Motor neuron (in vitro differentiated cells): ENCODE data around the gene KCNC3. TPM values are rescaled to one million over a fixed set of nuclear protein-coding genes. Genes with fewer than 3 reads are reported as not detected.
A peak's percentile ranks its signal among the peaks of the same experiment; 100 is the strongest.
"Not testable (repeated sequence)": the region's sequence is repeated elsewhere in the genome, so short reads cannot be mapped to it uniquely, and the experiment has no call there.

Experiments
- ATAC-seq, 8 experiments: fragments of 200-7000 bp; cut with Tn5 transposase; replicated peaks in 6 of 8; 2 replicates each; pipeline ENCODE4 v1.8.0; 2021; ENCODE audit warnings: mild to moderate bottlenecking in 8 of 8, moderate library complexity in 8 of 8
- H3K27ac ChIP-seq, 2 donors: fragments of 250-450 bp; sonication (Bioruptor Pico); 2 replicates each; pipeline ENCODE4 v1.9.0; 2021; ENCODE audit warnings: antibody characterized with exemption in 2 of 2, mild to moderate bottlenecking in 2 of 2, moderate library complexity in 1 of 2
- H3K4me1 ChIP-seq, 2 donors: fragments of 250-450 bp; sonication (Bioruptor Pico); replicated peaks in 1 of 2; 2 replicates each; pipeline ENCODE4 v1.6.1; 2021; ENCODE audit warnings: antibody characterized with exemption in 2 of 2, mild to moderate bottlenecking in 2 of 2, moderate library complexity in 1 of 2
- H3K4me3 ChIP-seq, 5 donors: fragments of 250-450 bp; sonication (Bioruptor Pico); 2 replicates each; pipeline ENCODE4 v1.9.0; 2021; ENCODE audit warnings: antibody characterized with exemption in 5 of 5, mild to moderate bottlenecking in 5 of 5, moderate library complexity in 4 of 5
- WGBS, 10 experiments: fragments of 450-650 bp; shearing (Covaris generic); methylation state at CpG; one replicate each; pipeline ENCODE4 v1.0.0; 2022; 5-methylcytosine and 5-hydroxymethylcytosine counted together
- in situ Hi-C, 9 experiments: fragments of 400-800 bp; cut with MboI; loops; one replicate each; pipeline ENCODE4 v1.15.0; 2021; ENCODE audit warnings: low sequenced_read_pairs in 9 of 9, low pct_unique_long_range_greater_than_20kb in 2 of 9; ENCODE audit not compliant: unreplicated experiment in 9 of 9
- total RNA-seq, 8 experiments: library from RNA; unstranded; fragments of 300-600 nt; gene quantifications; 2 replicates each; pipeline versions ENCODE4 v1.2.3 to v1.2.4, GENCODE V29; 2022

Gene KCNC3
- total RNA-seq, 8 experiments from 2014 or later: 0.13 to 2.6 (median 0.99) TPM

- no peaks in the 10 kb centered on the region for H3K4me1 ChIP-seq
- ATAC-seq: no peak
- in situ Hi-C loops: loop anchor here (10.0 to 25.0 kb wide), 7 partner anchors 99 to 574 kb away; partner anchors contain the start of genes ACP4 (in 6 of the 9) and KLK4 (in 2 of the 9)
- H3K4me3 ChIP-seq: no peak overlapping the region
- H3K27ac ChIP-seq: no peak overlapping the region
- WGBS, 10 experiments: 10 to 68% (median 42%) methylated on average over 2 to 9 of the region's 11 CpGs; no CpG with 5 or more reads in 1 of the 10 experiments
These were observed 33.7 kb upstream of the KCNC3 start for GRCh38 chr19:50362656-50363424.

- 62 to 100% (median 74%) methylated on average over 2 to 5 of the region's 7 CpGs; no CpG with 5 or more reads in 5 of the 10 experiments for WGBS, 10 experiments
- no peak for ATAC-seq
- H3K4me3 ChIP-seq: no peak overlapping the region
- no peak overlapping the region for H3K27ac ChIP-seq
- H3K4me1 ChIP-seq: peaks cover 0 to 2% of the 10 kb centered on the region in 2 donors
- in situ Hi-C loops: loop anchor here (10.0 to 25.0 kb wide), 7 partner anchors 100 to 575 kb away; partner anchors contain the start of genes ACP4 (in 6 of the 9) and KLK4 (in 2 of the 9)
These were observed 32.8 kb upstream of the KCNC3 start for GRCh38 chr19:50362030-50362412.

GRCh38 chr19:50361290-50362029, 32.3 kb upstream of the KCNC3 start:
- Histone ChIP-seq H3K4me3 (no peak overlapping the region), H3K27ac (no peak overlapping the region), H3K4me1 (peaks cover 0 to 2% of the 10 kb centered on the region in 2 donors)
- 42 to 100% (median 76%) methylated on average over 1 to 4 of the region's 7 CpGs; no CpG with 5 or more reads in 6 of the 10 experiments for WGBS, 10 experiments
- ATAC-seq: no peak
- in situ Hi-C loops: loop anchor here (10.0 to 25.0 kb wide), 7 partner anchors 101 to 576 kb away; partner anchors contain the start of genes ACP4 (in 6 of the 9) and KLK4 (in 2 of the 9)

GRCh38 chr19:50359328-50359818, 30.2 kb upstream of the KCNC3 start:
- WGBS, 10 experiments: 33 to 89% (median 70%) methylated on average over 1 to 5 of the region's 11 CpGs; no CpG with 5 or more reads in 7 of the 10 experiments
- Histone ChIP-seq H3K4me1 (peaks cover 0 to 2% of the 10 kb centered on the region in 2 donors), H3K4me3 (no peak overlapping the region), H3K27ac (no peak overlapping the region)
- ATAC-seq: no peak
- in situ Hi-C loops: loop anchor here in 8 of 9 experiments (25.0 kb wide), 5 partner anchors 103 to 578 kb away; partner anchors contain the start of genes ACP4 (in 5 of the 8) and KLK4 (in 2 of the 8)

GRCh38 chr19:50358483-50359327, 29.5 kb upstream of the KCNC3 start:
- H3K4me1 ChIP-seq: peaks cover 0 to 2% of the 10 kb centered on the region in 2 donors
- H3K27ac ChIP-seq: no peak overlapping the region
- 39 to 91% (median 89%) methylated on average over 2 to 38 of the region's 54 CpGs; no CpG with 5 or more reads in 5 of the 10 experiments for WGBS, 10 experiments
- H3K4me3 ChIP-seq: no peak overlapping the region
- no peak for ATAC-seq
- in situ Hi-C loops: loop anchor here in 8 of 9 experiments (25.0 kb wide), 5 partner anchors 104 to 579 kb away; partner anchors contain the start of genes ACP4 (in 5 of the 8) and KLK4 (in 2 of the 8)

- WGBS, 10 experiments: 0 to 100% (median 39%) methylated on average over 1 to 30 of the region's 54 CpGs; no CpG with 5 or more reads in 2 of the 10 experiments
- H3K4me3 ChIP-seq: no peak overlapping the region
- in situ Hi-C loops: loop anchor here in 8 of 9 experiments (25.0 kb wide), 5 partner anchors 105 to 580 kb away; partner anchors contain the start of genes ACP4 (in 5 of the 8) and KLK4 (in 2 of the 8)
These were observed 28.3 kb upstream of the KCNC3 start for GRCh38 chr19:50357178-50358100.

GRCh38 chr19:50356691-50357177, 27.6 kb upstream of the KCNC3 start:
- no peak for ATAC-seq
- in situ Hi-C loops: loop anchor here in 8 of 9 experiments (25.0 kb wide), 5 partner anchors 106 to 581 kb away; partner anchors contain the start of genes ACP4 (in 5 of the 8) and KLK4 (in 2 of the 8)
- Histone ChIP-seq H3K4me1 (peaks cover 0 to 2% of the 10 kb centered on the region in 2 donors), H3K4me3 (no peak overlapping the region), H3K27ac (no peak overlapping the region)
- 0 to 45% (median 3%) methylated on average over 1 to 9 of the region's 13 CpGs; no CpG with 5 or more reads in 3 of the 10 experiments for WGBS, 10 experiments

More at GRCh38 chr19:50357178-50358100, 28.3 kb upstream of the KCNC3 start:
- peak; percentile 26 to 92 (median 49) for ATAC-seq
- H3K27ac ChIP-seq: peak overlapping the region in 1 of 2 donors; percentile 9
- H3K4me1 ChIP-seq: peaks cover 0 to 2% of the 10 kb centered on the region in 2 donors

GRCh38 chr19:50353487-50353880, 24.3 kb upstream of the KCNC3 start:
- not testable (repeated sequence) for H3K4me3 ChIP-seq, H3K27ac ChIP-seq, H3K4me1 ChIP-seq, ATAC-seq
- 54 to 100% (median 68%) methylated on average over 1 to 5 of the region's 7 CpGs; no CpG with 5 or more reads in 2 of the 10 experiments for WGBS, 10 experiments
- in situ Hi-C loops: loop anchor here in 8 of 9 experiments (25.0 kb wide), 5 partner anchors 109 to 584 kb away; partner anchors contain the start of genes ACP4 (in 5 of the 8) and KLK4 (in 2 of the 8)

- 0 to 80% (median 47%) methylated on average over 1 to 4 of the region's 4 CpGs; no CpG with 5 or more reads in 1 of the 10 experiments for WGBS, 10 experiments
- Histone ChIP-seq H3K27ac (no peak overlapping the region), H3K4me1 (peaks cover 0 to 1% of the 10 kb centered on the region in 2 donors), H3K4me3 (no peak overlapping the region)
- ATAC-seq: peak in 1 of 8 experiments; percentile 32
- in situ Hi-C loops: loop anchor here in 8 of 9 experiments (25.0 kb wide), 5 partner anchors 110 to 585 kb away; partner anchors contain the start of genes ACP4 (in 5 of the 8) and KLK4 (in 2 of the 8)
These were observed 23.1 kb upstream of the KCNC3 start for GRCh38 chr19:50352242-50352641.

GRCh38 chr19:50349277-50350057, 20.3 kb upstream of the KCNC3 start:
- Histone ChIP-seq H3K4me1 (no peaks in the 10 kb centered on the region), H3K4me3 (no peak overlapping the region), H3K27ac (no peak overlapping the region)
- in situ Hi-C loops: loop anchor here in 8 of 9 experiments (25.0 kb wide), 5 partner anchors 113 to 588 kb away; partner anchors contain the start of genes ACP4 (in 5 of the 8) and KLK4 (in 2 of the 8)
- WGBS, 10 experiments: 40 to 100% (median 77%) methylated on average over 1 to 13 of the region's 22 CpGs; no CpG with 5 or more reads in 2 of the 10 experiments
- ATAC-seq: no peak
